DMS53 (cell line): Measurements from ENCODE around the gene BIN1.
"Not testable (repeated sequence)": the region's sequence is repeated elsewhere in the genome, so short reads cannot be mapped to it uniquely, and the experiment has no call there.

ENCODE experiments used
- DNase-seq: peaks from one replicate; lab custom pipeline; 2025; lab: John Stamatoyannopoulos, UW

BIN1 gene

GRCh38 chr2:127134235-127134634 lies 27.3 kb upstream of the BIN1 start:
- DNase-seq = no peak

GRCh38 chr2:127133793-127134192 lies 26.8 kb upstream of the BIN1 start:
- DNase-seq = no peak

GRCh38 chr2:127130421-127130820 lies 23.5 kb upstream of the BIN1 start:
- no peak for DNase-seq

GRCh38 chr2:127129937-127130336 lies 23.0 kb upstream of the BIN1 start:
- DNase-seq = no peak

GRCh38 chr2:127128445-127128904 lies 21.5 kb upstream of the BIN1 start:
- peak; percentile 96 for DNase-seq

- no peak for DNase-seq
These were observed 18.9 kb upstream of the BIN1 start for GRCh38 chr2:127125821-127126220.

GRCh38 chr2:127124426-127124825 lies 17.5 kb upstream of the BIN1 start:
- DNase-seq = no peak

GRCh38 chr2:127122361-127123027 lies 15.5 kb upstream of the BIN1 start:
- no peak for DNase-seq

GRCh38 chr2:127121776-127122176 lies 14.8 kb upstream of the BIN1 start:
- no peak for DNase-seq

GRCh38 chr2:127121353-127121752 lies 14.4 kb upstream of the BIN1 start:
- no peak for DNase-seq

- not testable (repeated sequence) for DNase-seq
These were observed 13.5 kb upstream of the BIN1 start for GRCh38 chr2:127120408-127120807.

GRCh38 chr2:127118467-127118866 lies 11.5 kb upstream of the BIN1 start:
- no peak for DNase-seq

- DNase-seq = no peak
These were observed 11.1 kb upstream of the BIN1 start for GRCh38 chr2:127118038-127118437.

GRCh38 chr2:127117603-127118002 lies 10.6 kb upstream of the BIN1 start:
- DNase-seq = no peak

- DNase-seq = no peak
These were observed 8.7 kb upstream of the BIN1 start for GRCh38 chr2:127115471-127116199.

- no peak for DNase-seq
These were observed 4.0 kb upstream of the BIN1 start for GRCh38 chr2:127110985-127111384.

- peak; percentile 39 for DNase-seq
These were observed 1.2 kb upstream of the BIN1 start for GRCh38 chr2:127108090-127108523.

GRCh38 chr2:127107622-127107999 lies 657 bp upstream of the BIN1 start:
- DNase-seq = peak; percentile 90

GRCh38 chr2:127106457-127106990 lies 430 bp downstream of the BIN1 start:
- DNase-seq = peak; percentile 76

- DNase-seq = peak; percentile 76
These were observed 1.1 kb downstream of the BIN1 start for GRCh38 chr2:127105656-127106456.

- DNase-seq = peak; percentile 30
These were observed 1.9 kb downstream of the BIN1 start for GRCh38 chr2:127104881-127105655.
